AG09319 (cell line): ENCODE data around the gene VPS13C.
A peak's percentile ranks its signal among the peaks of the same experiment; 100 is the strongest.

Experiments
- DNase-seq: peaks from one replicate; pipeline ENCODE4 v3.0.0-alpha.2; 2010; ENCODE audit warnings: low read depth; ENCODE audit errors: extremely low read depth
- CTCF ChIP-seq: IDR thresholded peaks from 2 replicates; pipeline ENCODE4 v1.5.1; 2011; ENCODE audit warnings: low read depth, mild to moderate bottlenecking, inconsistent platforms, low read length, moderate library complexity

Gene VPS13C

GRCh38 chr15:62060113-62060895 lies at the start of gene VPS13C:
Gene VPS13C (minus strand): TSS chr15:62060447. CDS start chr15:62060374, 73 bp downstream.
- TF ChIP-seq CTCF: peak; percentile 75

GRCh38 chr15:62109437-62109836 lies 49.2 kb upstream of the VPS13C start:
- DNase-seq: no peak
- no peak for TF ChIP-seq CTCF

More at GRCh38 chr15:62060113-62060895, at the start of gene VPS13C:
- DNase-seq: peak; percentile 75

- no peak for TF ChIP-seq CTCF
- no peak for DNase-seq
Observed at GRCh38 chr15:62108411-62108810, 48.2 kb upstream of the VPS13C start.

GRCh38 chr15:62107571-62108121 lies 47.4 kb upstream of the VPS13C start:
- DNase-seq: no peak
- no peak for TF ChIP-seq CTCF

GRCh38 chr15:62106096-62106495 lies 45.8 kb upstream of the VPS13C start:
- TF ChIP-seq CTCF: no peak

GRCh38 chr15:62105266-62105665 lies 45.0 kb upstream of the VPS13C start:
- DNase-seq: no peak
- TF ChIP-seq CTCF: no peak

More at GRCh38 chr15:62106096-62106495, 45.8 kb upstream of the VPS13C start:
- no peak for DNase-seq

- no peak for TF ChIP-seq CTCF
- DNase-seq: no peak
Observed at GRCh38 chr15:62104846-62105245, 44.6 kb upstream of the VPS13C start.
